Measurements from ENCODE around the gene PDCD10. TPM values are rescaled to one million over a fixed set of nuclear protein-coding genes. Genes with fewer than 3 reads are reported as not detected.

Gene PDCD10
- 79.1 TPM for total RNA-seq

GRCh38 chr3:167734498-167735232 lies at the start of gene PDCD10:
Gene PDCD10 (minus strand): TSS chr3:167734892. CDS start chr3:167720157, 14,735 bp downstream.

GRCh38 chr3:167735233-167736138 lies 794 bp upstream of the PDCD10 start, which contains the start of gene SERPINI1:
Gene SERPINI1 (plus strand): TSS chr3:167735721. CDS start chr3:167789129, 53,408 bp downstream.

GRCh38 chr3:167653760-167654159 lies 80.9 kb downstream of the PDCD10 start, which contains the start of gene WDR49:
Gene WDR49 (minus strand): TSS chr3:167653942. CDS start chr3:167653425, 517 bp downstream.

Small RNA genes lying within 50 kb of the gene (small RNA-seq; reads per million reads assigned to genes)
- not detected for gene HMGN1P8

Other genes starting within 250 kb of the PDCD10 start
- 34.6 TPM for gene WDR49, start 81.0 kb downstream of the PDCD10 start, total RNA-seq
- gene SERPINI1, start 829 bp upstream of the PDCD10 start, total RNA-seq = 130 TPM